ENCODE data around the gene KCNT1. TPM values are rescaled to one million over a fixed set of nuclear protein-coding genes. Genes with fewer than 3 reads are reported as not detected.

Gene KCNT1
- total and polyA plus RNA-seq, 10 of the 15 experiments (the other 5 are each of a cell fraction or from before 2014, with no cell fraction given) = not detected

- in situ Hi-C loops (cut with MboI) = no loop called here
- H3K27me3 ChIP-seq (replicated peaks in 1 of 2; ENCODE audit: control insufficient read depth in 2 of 2, insufficient read depth in 2 of 2, low read length in 1 of 2) = no peaks in the 10 kb centered on the region
- no peak for TF ChIP-seq SMC3 (IDR thresholded peaks at IDR 0.05; ENCODE audit: borderline replicate concordance, low read length)
- TF ChIP-seq MTA2 (IDR thresholded peaks at IDR 0.05; ENCODE audit: low read depth) = no peak
- no peak for TF ChIP-seq RELB (IDR thresholded peaks at IDR 0.05; ENCODE audit: low read depth)
- TF ChIP-seq PAX8 (IDR thresholded peaks at IDR 0.05) = no peak
- TF ChIP-seq YBX1 (IDR thresholded peaks at IDR 0.05) = no peak
- no peak for TF ChIP-seq PRDM15 (CRISPR knock-in tag; IDR thresholded peaks at IDR 0.05)
- TF ChIP-seq NBN (IDR thresholded peaks at IDR 0.05) = no peak
- TF ChIP-seq IRF5 (IDR thresholded peaks at IDR 0.05; ENCODE audit: borderline replicate concordance) = no peak
- no peak for TF ChIP-seq E2F4 (IDR thresholded peaks at IDR 0.05; ENCODE audit: low read depth, low read length)
- TF ChIP-seq IKZF2 (IDR thresholded peaks at IDR 0.05) = no peak
- no peak for TF ChIP-seq NFXL1 (IDR thresholded peaks at IDR 0.05; ENCODE audit: borderline replicate concordance)
- no peak for TF ChIP-seq E4F1 (IDR thresholded peaks at IDR 0.05; ENCODE audit: borderline replicate concordance, partially characterized antibody)
These were observed 17.3 kb upstream of the KCNT1 start for GRCh38 chr9:135684691-135685090.

More at GRCh38 chr9:135684691-135685090, 17.3 kb upstream of the KCNT1 start:
- RAD21 ChIA-PET (ENCODE audit: unreplicated experiment) = no interaction called here
- SMC1A ChIA-PET (ENCODE audit: uncharacterized antibody, unreplicated experiment) = no interaction called here
- H3K36me3 ChIP-seq (ENCODE audit: control insufficient read depth in 2 of 2, insufficient read depth in 2 of 2, low read length in 1 of 2) = no peaks in the 10 kb centered on the region
- no peaks in the 10 kb centered on the region for H3K4me1 ChIP-seq (ENCODE audit: control insufficient read depth, insufficient read depth, low read length)
- no peaks in the 10 kb centered on the region for H3K9me3 ChIP-seq (replicated peaks; ENCODE audit: control insufficient read depth, insufficient read depth, low read length)
- no peak overlapping the region for H2AFZ ChIP-seq (ENCODE audit: control insufficient read depth, low read depth, low read length)
- H4K20me1 ChIP-seq (ENCODE audit: control insufficient read depth, insufficient read depth) = no peaks in the 10 kb centered on the region
- H3K79me2 ChIP-seq (ENCODE audit: control insufficient read depth, insufficient read depth, low read length) = no peaks in the 10 kb centered on the region
- CTCF ChIA-PET = no interaction called here
- no peak overlapping the region for H3K27ac ChIP-seq (ENCODE audit: control insufficient read depth, insufficient read depth)
- POLR2A ChIA-PET = no interaction called here
- WGBS (ENCODE audit: insufficient coverage, insufficient replicate concordance, low lambda C conversion rate, missing lambda C conversion rate) = 25% methylated on average over 17 of the region's 17 CpGs
- no peak for FAIRE-seq
- no peak overlapping the region for H3K4me2 ChIP-seq (ENCODE audit: control insufficient read depth, insufficient read depth)
- no peak overlapping the region for H3K4me3 ChIP-seq
- H3K9ac ChIP-seq (ENCODE audit: control insufficient read depth, insufficient read depth, low read length) = no peak overlapping the region
- no TSS peak for BruUV-seq (replicated peaks)
- ATAC-seq = no peak
- intact Hi-C loops (cut with micrococcal nuclease; ENCODE audit: unreplicated experiment) = no loop called here
- DNase-seq (ENCODE audit: low read depth, low spot score) = no peak

Data from GM12878 (cell line).